ENCODE results near the gene SCAMP5. TPM values are rescaled to one million over a fixed set of nuclear protein-coding genes. Genes with fewer than 3 reads are reported as not detected.
A peak's percentile ranks its signal among the peaks of the same experiment; 100 is the strongest.

SCAMP5 gene
- polyA plus RNA-seq, 1 experiment, result 2.1 TPM

DNA sequence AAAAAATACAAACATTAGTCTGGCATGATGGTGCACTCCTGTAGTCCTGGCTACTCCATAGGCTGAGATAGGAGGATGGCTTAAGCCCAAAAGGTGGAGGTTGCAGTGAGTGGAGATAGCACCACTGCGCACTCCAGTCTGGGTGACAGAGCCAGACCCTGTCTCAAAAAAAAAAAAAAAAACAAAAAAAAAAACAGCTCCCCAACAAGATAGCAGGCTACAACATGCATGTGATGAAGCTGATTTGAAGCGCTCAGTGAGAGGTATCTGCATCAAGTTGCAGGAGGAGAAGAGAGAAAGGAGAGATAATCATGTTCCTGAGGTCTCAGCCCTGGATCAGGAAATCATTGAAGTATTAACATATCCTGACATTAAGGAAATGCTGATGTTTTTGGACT lies 27.4 kb downstream of the SCAMP5 start:
- TF ChIP-seq, protein P1, sequence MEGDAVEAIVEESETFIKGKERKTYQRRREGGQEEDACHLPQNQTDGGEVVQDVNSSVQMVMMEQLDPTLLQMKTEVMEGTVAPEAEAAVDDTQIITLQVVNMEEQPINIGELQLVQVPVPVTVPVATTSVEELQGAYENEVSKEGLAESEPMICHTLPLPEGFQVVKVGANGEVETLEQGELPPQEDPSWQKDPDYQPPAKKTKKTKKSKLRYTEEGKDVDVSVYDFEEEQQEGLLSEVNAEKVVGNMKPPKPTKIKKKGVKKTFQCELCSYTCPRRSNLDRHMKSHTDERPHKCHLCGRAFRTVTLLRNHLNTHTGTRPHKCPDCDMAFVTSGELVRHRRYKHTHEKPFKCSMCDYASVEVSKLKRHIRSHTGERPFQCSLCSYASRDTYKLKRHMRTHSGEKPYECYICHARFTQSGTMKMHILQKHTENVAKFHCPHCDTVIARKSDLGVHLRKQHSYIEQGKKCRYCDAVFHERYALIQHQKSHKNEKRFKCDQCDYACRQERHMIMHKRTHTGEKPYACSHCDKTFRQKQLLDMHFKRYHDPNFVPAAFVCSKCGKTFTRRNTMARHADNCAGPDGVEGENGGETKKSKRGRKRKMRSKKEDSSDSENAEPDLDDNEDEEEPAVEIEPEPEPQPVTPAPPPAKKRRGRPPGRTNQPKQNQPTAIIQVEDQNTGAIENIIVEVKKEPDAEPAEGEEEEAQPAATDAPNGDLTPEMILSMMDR (IDR thresholded peaks at IDR 0.05; ENCODE audit: low read depth, low read length), result no peak
- Histone ChIP-seq H3K27me3 (ENCODE audit: control insufficient read depth, insufficient read depth, low read length) (peaks cover 7% of the 10 kb centered on the region), H3K27ac (ENCODE audit: low read depth, low read length) (no peak overlapping the region), H3K4me3 (ENCODE audit: low read depth, low read length) (no peak overlapping the region), H3K9me3 (ENCODE audit: control insufficient read depth, insufficient read depth, low read length) (no peaks in the 10 kb centered on the region)
- CTCF ChIA-PET, result interaction anchor here (0.8 to 1.4 kb wide), 2 partner anchors 35 to 179 kb away, joined by 5 to 7 read pairs; partner anchors contain the start of gene C15orf39
- DNase-seq (ENCODE audit: low read depth, low spot score), result no peak
- POLR2A ChIA-PET, result interaction anchor here (0.6 to 1.6 kb wide), 5 partner anchors 15 to 510 kb away, joined by 3 to 12 read pairs (median 5); partner anchors contain the start of gene COX5A

DNA sequence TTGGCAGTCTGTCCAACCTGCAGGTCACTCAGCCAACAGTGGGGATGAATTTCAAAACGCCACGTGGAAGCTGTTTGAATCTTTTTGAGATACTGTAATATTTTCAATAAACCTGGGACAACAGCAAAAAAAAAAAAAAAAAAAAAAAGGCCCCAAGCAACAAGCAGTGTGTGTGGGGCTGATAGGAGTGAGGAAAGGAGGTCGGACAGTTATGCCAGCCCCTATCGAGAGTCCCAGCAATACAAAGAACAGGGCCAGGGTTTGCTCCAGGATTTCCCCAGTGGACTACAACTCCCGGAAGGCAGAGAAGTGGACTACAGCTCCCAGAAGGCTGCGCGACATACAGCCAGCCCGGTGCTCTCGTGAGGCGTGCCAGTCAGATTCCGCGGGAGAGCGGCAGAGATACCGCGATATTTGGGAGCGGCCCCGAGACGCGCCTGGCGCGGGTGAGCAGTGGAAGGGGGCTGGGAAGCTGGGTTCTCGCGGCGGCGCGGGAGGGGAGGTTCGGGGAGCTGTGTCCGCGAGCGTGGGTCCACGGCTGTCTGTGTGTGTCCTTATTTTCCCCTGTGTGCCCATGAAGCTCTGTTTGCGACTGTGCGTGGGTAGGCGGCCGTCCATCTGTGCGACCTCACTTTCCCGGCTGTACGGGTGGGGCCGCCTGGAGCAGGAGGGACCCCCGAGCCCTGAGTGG lies 28.0 kb downstream of the SCAMP5 start, which contains the start of gene PPCDC:
Gene PPCDC (plus strand): TSS at position 410 of the 691 bp plus-strand sequence. CDS start 4,729 bp downstream, outside the sequence.
- Histone ChIP-seq H3K27ac (ENCODE audit: low read depth, low read length) (peak within 1 kb of the TSS; percentile 31), H3K9me3 (ENCODE audit: control insufficient read depth, insufficient read depth, low read length) (no peaks in the 10 kb centered on the region), H3K4me3 (ENCODE audit: low read depth, low read length) (peak within 1 kb of the TSS; percentile 93), H3K27me3 (ENCODE audit: control insufficient read depth, insufficient read depth, low read length) (peaks cover 2% of the 10 kb centered on the region)
- DNase-seq (ENCODE audit: low read depth, low spot score), result peak; percentile 86
- ChIA-PET CTCF (interaction anchor here (0.8 to 1.4 kb wide), 3 partner anchors 35 to 178 kb away, joined by 3 to 7 read pairs (median 5); partner anchors contain the start of gene C15orf39), POLR2A (interaction anchor here (0.6 to 1.6 kb wide), 6 partner anchors 14 to 510 kb away, joined by 3 to 12 read pairs (median 5); partner anchors contain the start of genes C15orf39 and COX5A)
- TF ChIP-seq, protein P1 (IDR thresholded peaks at IDR 0.05; ENCODE audit: low read depth, low read length), result no peak

DNA sequence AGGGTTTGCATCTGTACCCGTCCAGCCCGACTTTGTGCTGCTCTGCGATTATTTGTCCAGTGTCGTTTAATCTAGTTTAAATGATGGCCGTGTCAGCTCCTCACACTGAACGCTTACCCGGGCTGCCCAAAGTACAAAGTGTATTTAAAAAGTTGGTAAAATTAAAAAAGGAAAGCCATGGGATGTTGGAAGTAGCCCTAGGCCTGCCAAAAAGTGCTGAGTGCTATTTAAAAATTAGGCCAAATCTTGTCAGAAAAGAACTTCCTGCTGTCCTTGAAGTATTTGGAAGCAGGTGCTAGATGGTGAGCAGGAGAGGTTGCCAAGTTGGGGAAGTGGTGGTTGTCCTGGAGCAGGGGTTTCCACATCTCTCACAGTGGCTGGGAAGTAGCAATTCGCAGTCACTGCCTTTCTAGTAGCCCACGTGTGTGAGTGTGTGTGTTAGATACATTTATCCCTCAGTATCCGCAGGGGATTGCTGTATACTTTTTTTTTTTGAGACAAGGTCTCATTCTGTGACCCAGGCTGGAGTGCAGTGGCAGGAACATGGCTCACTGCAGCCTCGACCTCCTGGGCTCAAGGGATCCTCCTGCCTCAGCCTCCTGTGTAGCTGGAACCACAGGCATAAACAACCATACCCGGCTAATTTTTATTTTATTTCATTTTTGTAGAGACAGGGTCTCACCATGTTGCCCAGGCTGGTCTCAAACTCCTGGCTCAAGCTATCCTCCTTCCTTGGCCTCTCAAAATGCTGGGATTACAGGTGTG lies 28.7 kb downstream of the SCAMP5 start:
- TF ChIP-seq, protein P1 (IDR thresholded peaks at IDR 0.05; ENCODE audit: low read depth, low read length), result no peak
- POLR2A ChIA-PET, result interaction anchor here (1.0 to 1.6 kb wide), 5 partner anchors 13 to 180 kb away, joined by 3 to 12 read pairs (median 5); partner anchors contain the start of genes C15orf39 and COX5A
- DNase-seq (ENCODE audit: low read depth, low spot score), result no peak
- Histone ChIP-seq H3K9me3 (ENCODE audit: control insufficient read depth, insufficient read depth, low read length) (no peaks in the 10 kb centered on the region), H3K4me3 (ENCODE audit: low read depth, low read length) (peak overlapping the region; percentile 93), H3K27ac (ENCODE audit: low read depth, low read length) (peak overlapping the region; percentile 31), H3K27me3 (ENCODE audit: control insufficient read depth, insufficient read depth, low read length) (no peaks in the 10 kb centered on the region)
- CTCF ChIA-PET, result interaction anchor here (0.9 to 1.4 kb wide), 2 partner anchors 122 to 177 kb away, joined by 3 to 7 read pairs; partner anchors contain the start of gene C15orf39

DNA sequence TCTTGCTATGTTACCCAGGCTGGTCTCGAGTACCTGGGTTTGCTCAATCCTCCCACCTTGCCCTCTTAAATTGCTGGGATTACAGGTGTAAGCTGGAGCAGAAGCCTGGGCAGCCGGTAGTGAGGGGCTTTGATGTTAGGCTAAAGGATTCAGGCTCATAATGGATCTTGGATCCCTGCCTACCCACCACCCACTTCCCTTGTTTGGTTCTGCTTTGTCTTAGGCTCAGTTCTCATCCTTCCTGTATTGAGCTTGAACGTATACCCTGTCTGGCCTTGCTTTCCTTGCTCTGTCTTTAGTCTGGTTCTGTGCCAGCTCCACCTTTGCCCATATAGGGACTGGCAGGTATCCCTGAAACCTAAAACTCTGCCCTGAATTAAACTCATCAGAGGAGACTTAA lies 29.7 kb downstream of the SCAMP5 start:
- CTCF ChIA-PET, result interaction anchor here (0.6 to 1.6 kb wide), 3 partner anchors 66 to 179 kb away, joined by 4 to 10 read pairs (median 4); no protein-coding TSS in a partner anchor

More for the DNA sequence above, 29.7 kb downstream of the SCAMP5 start:
- Histone ChIP-seq H3K27me3 (ENCODE audit: control insufficient read depth, insufficient read depth, low read length) (no peaks in the 10 kb centered on the region), H3K4me3 (ENCODE audit: low read depth, low read length) (no peak overlapping the region), H3K27ac (ENCODE audit: low read depth, low read length) (no peak overlapping the region), H3K9me3 (ENCODE audit: control insufficient read depth, insufficient read depth, low read length) (no peaks in the 10 kb centered on the region)
- no peak for DNase-seq (ENCODE audit: low read depth, low spot score)
- POLR2A ChIA-PET, result no interaction called here
- TF ChIP-seq, protein P1 (IDR thresholded peaks at IDR 0.05; ENCODE audit: low read depth, low read length), result no peak

All from AG04450 (cell line).